IPS-20b (cell line): ENCODE measurements around the gene JARID2.

ENCODE experiments used
- H3K27ac ChIP-seq: one replicate; pipeline ENCODE4 v1.5.1; 2013; ENCODE audit warnings: low read length
- H3K27me3 ChIP-seq: 2 replicates; pipeline ENCODE4 v1.6.1; 2013; ENCODE audit warnings: mild to moderate bottlenecking, low read length, inconsistent platforms; ENCODE audit not compliant: insufficient read depth
- H3K36me3 ChIP-seq: 2 replicates; pipeline ENCODE4 v1.6.1; 2013; ENCODE audit warnings: low read depth, mild to moderate bottlenecking, inconsistent platforms, low read length, moderate library complexity; ENCODE audit not compliant: insufficient read depth
- H3K4me1 ChIP-seq: 2 replicates; pipeline ENCODE4 v1.6.1; 2013; ENCODE audit warnings: mild to moderate bottlenecking, control low read depth, inconsistent platforms, low read length, moderate library complexity; ENCODE audit not compliant: insufficient read depth
- H3K4me3 ChIP-seq: 2 replicates; pipeline ENCODE4 v1.5.1; 2013; ENCODE audit warnings: mild to moderate bottlenecking, low read length, inconsistent platforms
- H3K9ac ChIP-seq: 2 replicates; pipeline ENCODE4 v1.6.1; 2013; ENCODE audit warnings: low read depth, mild to moderate bottlenecking, inconsistent platforms, low read length, moderate library complexity
- H3K9me3 ChIP-seq: 2 replicates; pipeline ENCODE4 v1.6.1; 2013; ENCODE audit warnings: mild to moderate bottlenecking, low read depth, low read length, inconsistent platforms; ENCODE audit not compliant: insufficient read depth

Gene JARID2

GRCh38 chr6:15389765-15390723 lies 144.2 kb downstream of the JARID2 start:
- H3K4me3 ChIP-seq, result no peak overlapping the region
- H3K27me3 ChIP-seq, result no peaks in the 10 kb centered on the region
- 0 out of 2 replicates have a peak overlapping the region, but pooled peaks have one; percentile 5 for H3K9ac ChIP-seq
- peaks cover 12% of the 10 kb centered on the region; the same call in 1 of the 2 replicates for H3K36me3 ChIP-seq
- H3K9me3 ChIP-seq, result no peaks in the 10 kb centered on the region
- H3K4me1 ChIP-seq, result peaks cover 62% of the 10 kb centered on the region
- no peak overlapping the region for H3K27ac ChIP-seq

DNA sequence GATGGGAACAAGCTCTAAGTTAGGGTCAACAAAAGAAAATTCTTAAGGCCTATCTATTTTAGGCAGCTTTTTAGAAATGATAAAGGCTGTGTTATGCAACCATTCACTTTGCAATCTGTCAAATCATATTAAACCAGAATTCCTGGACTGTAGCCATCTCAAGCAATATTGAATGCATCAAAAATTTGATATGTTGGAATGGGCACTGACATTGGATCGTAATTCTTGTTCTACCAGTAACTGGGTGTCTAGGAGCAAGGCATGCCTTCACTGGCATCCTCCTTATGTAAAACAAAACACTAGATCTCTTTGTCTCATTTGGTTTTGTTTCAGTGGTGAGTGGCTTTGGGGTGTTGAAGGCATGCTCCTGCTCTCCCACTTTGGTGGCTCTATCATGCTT lies 145.6 kb downstream of the JARID2 start:
- Histone ChIP-seq H3K36me3 (peaks cover 12% of the 10 kb centered on the region; the same call in 1 of the 2 replicates), H3K9ac (no peak overlapping the region), H3K27ac (no peak overlapping the region), H3K9me3 (no peaks in the 10 kb centered on the region), H3K27me3 (no peaks in the 10 kb centered on the region), H3K4me1 (peaks cover 51% of the 10 kb centered on the region), H3K4me3 (no peak overlapping the region)

- H3K27me3 ChIP-seq, result no peaks in the 10 kb centered on the region
- H3K36me3 ChIP-seq, result peaks cover 12% of the 10 kb centered on the region; the same call in 1 of the 2 replicates
- peaks cover 47% of the 10 kb centered on the region for H3K4me1 ChIP-seq
- H3K9me3 ChIP-seq, result no peaks in the 10 kb centered on the region
- no peak overlapping the region for H3K9ac ChIP-seq
- no peak overlapping the region for H3K27ac ChIP-seq
- no peak overlapping the region for H3K4me3 ChIP-seq
Observed at GRCh38 chr6:15392182-15392581, 146.3 kb downstream of the JARID2 start.

GRCh38 chr6:15393605-15394004 lies 147.7 kb downstream of the JARID2 start:
- Histone ChIP-seq H3K27me3 (no peaks in the 10 kb centered on the region), H3K4me1 (peaks cover 47% of the 10 kb centered on the region), H3K4me3 (no peak overlapping the region), H3K9ac (no peak overlapping the region), H3K36me3 (peaks cover 12% of the 10 kb centered on the region; the same call in 1 of the 2 replicates), H3K27ac (no peak overlapping the region), H3K9me3 (no peaks in the 10 kb centered on the region)

DNA sequence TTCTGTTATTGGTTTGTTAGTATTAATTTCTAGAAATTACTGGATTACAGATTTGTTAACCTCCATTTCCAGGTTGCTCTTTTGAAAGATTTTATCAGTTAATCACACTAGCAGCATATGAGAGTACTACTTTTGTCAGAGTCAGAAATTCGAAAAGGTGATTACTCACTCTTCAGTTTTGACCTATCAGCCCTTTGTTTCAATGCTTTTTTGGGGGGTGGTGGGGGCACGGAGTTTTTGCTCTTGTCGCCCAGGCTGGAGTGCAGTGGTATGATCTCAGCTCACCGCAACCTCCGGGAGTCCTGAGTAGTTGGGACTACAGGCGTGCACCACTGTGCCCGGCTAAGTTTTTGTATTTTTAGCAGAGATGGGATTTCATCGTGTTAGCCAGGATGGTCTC lies 149.2 kb downstream of the JARID2 start:
- Histone ChIP-seq H3K4me1 (peaks cover 46% of the 10 kb centered on the region), H3K36me3 (peaks cover 11% of the 10 kb centered on the region; the same call in 1 of the 2 replicates), H3K27me3 (no peaks in the 10 kb centered on the region)

GRCh38 chr6:15396808-15397207 lies 150.9 kb downstream of the JARID2 start:
- H3K27me3 ChIP-seq, result no peaks in the 10 kb centered on the region
- no peaks in the 10 kb centered on the region for H3K9me3 ChIP-seq
- H3K4me1 ChIP-seq, result peaks cover 44% of the 10 kb centered on the region
- peaks cover 10% of the 10 kb centered on the region; the same call in 1 of the 2 replicates for H3K36me3 ChIP-seq
- no peak overlapping the region for H3K4me3 ChIP-seq
- no peak overlapping the region for H3K9ac ChIP-seq
- H3K27ac ChIP-seq, result no peak overlapping the region

More for the DNA sequence above, 149.2 kb downstream of the JARID2 start:
- H3K4me3 ChIP-seq, result no peak overlapping the region
- no peak overlapping the region for H3K27ac ChIP-seq
- no peaks in the 10 kb centered on the region for H3K9me3 ChIP-seq
- no peak overlapping the region for H3K9ac ChIP-seq

GRCh38 chr6:15398633-15399275 lies 152.9 kb downstream of the JARID2 start:
- H3K9ac ChIP-seq, result no peak overlapping the region
- H3K4me1 ChIP-seq, result peaks cover 58% of the 10 kb centered on the region
- no peak overlapping the region for H3K4me3 ChIP-seq
- no peaks in the 10 kb centered on the region for H3K9me3 ChIP-seq
- H3K27ac ChIP-seq, result no peak overlapping the region
- H3K36me3 ChIP-seq, result 0 out of 2 replicates have a peak, but pooled peaks cover 1% of the 10 kb centered on the region
- H3K27me3 ChIP-seq, result no peaks in the 10 kb centered on the region

- Histone ChIP-seq H3K4me1 (peaks cover 69% of the 10 kb centered on the region), H3K9ac (no peak overlapping the region; the same call in 1 of the 2 replicates), H3K36me3 (no peaks in the 10 kb centered on the region), H3K27ac (no peak overlapping the region), H3K9me3 (no peaks in the 10 kb centered on the region), H3K27me3 (no peaks in the 10 kb centered on the region), H3K4me3 (peak overlapping the region; percentile 36)
Observed at GRCh38 chr6:15399641-15400470, 154.0 kb downstream of the JARID2 start.

- no peaks in the 10 kb centered on the region for H3K27me3 ChIP-seq
- H3K4me1 ChIP-seq, result peaks cover 76% of the 10 kb centered on the region
- H3K27ac ChIP-seq, result no peak overlapping the region
- H3K36me3 ChIP-seq, result no peaks in the 10 kb centered on the region
- H3K4me3 ChIP-seq, result peak overlapping the region; percentile 36; the same call in 1 of the 2 replicates
- H3K9me3 ChIP-seq, result no peaks in the 10 kb centered on the region
- no peak overlapping the region; the same call in 1 of the 2 replicates for H3K9ac ChIP-seq
Observed at GRCh38 chr6:15400572-15401004, 154.7 kb downstream of the JARID2 start.

DNA sequence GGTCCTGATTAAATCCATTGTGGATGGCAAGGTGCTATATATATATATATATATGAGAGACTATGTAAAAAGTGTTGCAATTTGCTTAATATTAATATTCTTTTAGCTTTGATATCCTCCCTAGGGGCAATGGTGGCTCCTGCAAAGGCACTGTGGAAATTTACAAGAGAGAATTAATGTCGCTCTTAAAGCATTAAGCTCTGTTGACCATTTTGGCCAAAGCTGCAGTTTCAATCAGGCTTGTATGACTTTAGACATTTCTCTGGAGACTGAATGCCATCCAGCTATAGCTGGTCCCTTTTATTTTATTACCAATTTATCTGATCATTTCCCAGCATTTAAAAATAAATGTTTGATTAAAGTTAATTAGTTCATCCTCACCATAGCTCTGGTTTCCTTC lies 155.3 kb downstream of the JARID2 start:
- peaks cover 81% of the 10 kb centered on the region for H3K4me1 ChIP-seq
- H3K27me3 ChIP-seq, result no peaks in the 10 kb centered on the region
- no peak overlapping the region for H3K9ac ChIP-seq

DNA sequence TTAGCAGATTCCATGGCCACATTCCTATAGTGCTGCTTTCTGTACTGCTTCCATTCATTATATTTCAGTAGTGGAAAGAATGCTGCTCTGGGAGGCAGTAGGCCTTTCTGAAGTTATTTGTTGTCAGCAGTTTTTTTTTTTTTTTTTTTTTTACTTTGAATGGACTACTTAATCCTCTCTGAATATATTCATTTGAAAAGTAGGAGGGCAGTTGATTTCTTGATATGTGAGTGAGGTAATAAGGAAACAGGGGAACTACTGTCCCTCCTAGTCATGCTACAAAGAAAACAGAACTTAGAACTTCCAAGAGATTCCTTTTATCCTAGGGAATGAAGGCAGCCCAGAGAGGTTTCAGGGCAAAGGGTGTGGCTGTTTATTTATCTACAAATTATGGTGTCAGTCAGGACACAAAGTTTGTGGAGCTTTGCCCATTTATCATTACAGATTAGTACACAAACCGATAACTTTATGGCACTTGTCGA lies 155.9 kb downstream of the JARID2 start:
- no peaks in the 10 kb centered on the region for H3K9me3 ChIP-seq
- H3K27me3 ChIP-seq, result no peaks in the 10 kb centered on the region
- H3K4me1 ChIP-seq, result peaks cover 86% of the 10 kb centered on the region
- H3K36me3 ChIP-seq, result no peaks in the 10 kb centered on the region
- no peak overlapping the region for H3K27ac ChIP-seq
- no peak overlapping the region for H3K9ac ChIP-seq
- H3K4me3 ChIP-seq, result no peak overlapping the region

More for the DNA sequence above, 155.3 kb downstream of the JARID2 start:
- no peak overlapping the region for H3K4me3 ChIP-seq
- H3K27ac ChIP-seq, result no peak overlapping the region
- H3K9me3 ChIP-seq, result no peaks in the 10 kb centered on the region
- H3K36me3 ChIP-seq, result no peaks in the 10 kb centered on the region
